Left ventricle myocardium inferior (tissue), 1 donor: ENCODE results near the gene VWA1. TPM values are rescaled to one million over a fixed set of nuclear protein-coding genes. Genes with fewer than 3 reads are reported as not detected.
"Not testable (repeated sequence)": the region's sequence is repeated elsewhere in the genome, so short reads cannot be mapped to it uniquely, and the experiment has no call there.

ENCODE experiments used
- DNase-seq: peaks from one replicate; pipeline ENCODE4 v3.0.0-alpha.2; 2020
- H3K27ac ChIP-seq: fragments of 200-600 bp; replicated peaks from 2 replicates; pipeline ENCODE4 v1.8.0; 2021
- H3K27me3 ChIP-seq: fragments of 200-600 bp; 2 replicates; pipeline ENCODE4 v1.8.0; 2021; ENCODE audit warnings: low read depth
- H3K36me3 ChIP-seq: fragments of 200-600 bp; 2 replicates; pipeline ENCODE4 v1.8.0; 2021
- H3K4me1 ChIP-seq: fragments of 200-600 bp; 2 replicates; pipeline ENCODE4 v1.8.0; 2021
- H3K4me3 ChIP-seq: fragments of 200-600 bp; 2 replicates; pipeline ENCODE4 v1.8.0; 2021; ENCODE audit warnings: mild to moderate bottlenecking, moderate library complexity
- H3K9me3 ChIP-seq: fragments of 200-600 bp; replicated peaks from 2 replicates; pipeline ENCODE4 v1.8.0; 2021
- CTCF ChIP-seq: fragments of 200-600 bp; IDR thresholded peaks from 2 replicates; pipeline ENCODE4 v1.8.0; 2021; ENCODE audit warnings: antibody characterized with exemption, mild to moderate bottlenecking, borderline replicate concordance
- intact Hi-C: fragments of 100-400 bp; cut with micrococcal nuclease; formaldehyde crosslinking; loops from one replicate; pipeline ENCODE4 v1.11.0; 2022
- total RNA-seq: library from RNA; stranded (reverse); fragmentation: NEBNext Ultra II Directional; extraction: Animal tissue kit (Norgen Biotek cat#: 25700); gene quantifications from one replicate; pipeline ENCODE4 v1.2.1, GENCODE V29; 2021
- donor health status: DM: no; HTN: yes; CAD: no; lungs with severe emphysema.

The VWA1 gene
- total RNA-seq, 1 donor from 2014 or later, result 13.7 TPM

- Histone ChIP-seq H3K4me3 (no peak overlapping the region), H3K4me1 (peaks cover 22% of the 10 kb centered on the region), H3K36me3 (no peaks in the 10 kb centered on the region), H3K27ac (no peak overlapping the region), H3K9me3 (no peaks in the 10 kb centered on the region), H3K27me3 (peaks cover 14% of the 10 kb centered on the region)
- no peak for DNase-seq
- intact Hi-C loops, result no loop called here
- no peak for TF ChIP-seq CTCF
These were observed 25.1 kb downstream of the VWA1 start for GRCh38 chr1:1460540-1461130.

- no peak for TF ChIP-seq CTCF
- intact Hi-C loops, result no loop called here
- Histone ChIP-seq H3K4me3 (peak overlapping the region; percentile 14), H3K36me3 (no peaks in the 10 kb centered on the region), H3K27ac (peak overlapping the region; percentile 57), H3K27me3 (peaks cover 14% of the 10 kb centered on the region), H3K4me1 (peaks cover 22% of the 10 kb centered on the region), H3K9me3 (no peaks in the 10 kb centered on the region)
- DNase-seq, result no peak
These were observed 26.3 kb downstream of the VWA1 start for GRCh38 chr1:1461721-1462317.

- Histone ChIP-seq H3K9me3 (no peaks in the 10 kb centered on the region), H3K4me1 (peaks cover 22% of the 10 kb centered on the region), H3K27me3 (peaks cover 14% of the 10 kb centered on the region), H3K4me3 (peak overlapping the region; percentile 14), H3K27ac (peak overlapping the region; percentile 57), H3K36me3 (no peaks in the 10 kb centered on the region)
- TF ChIP-seq CTCF, result no peak
- intact Hi-C loops, result no loop called here
- DNase-seq, result peak; percentile 32
These were observed 27.0 kb downstream of the VWA1 start for GRCh38 chr1:1462318-1462966.

GRCh38 chr1:1463312-1463711, 27.8 kb downstream of the VWA1 start:
- TF ChIP-seq CTCF, result no peak
- no peak for DNase-seq

GRCh38 chr1:1468196-1468985, 32.9 kb downstream of the VWA1 start:
- H3K4me3 ChIP-seq, H3K27me3 ChIP-seq, H3K27ac ChIP-seq, H3K36me3 ChIP-seq, H3K9me3 ChIP-seq, DNase-seq, intact Hi-C loops: not testable (repeated sequence)
- H3K4me1 ChIP-seq, result peaks cover 23% of the 10 kb centered on the region

More at GRCh38 chr1:1463312-1463711, 27.8 kb downstream of the VWA1 start:
- Histone ChIP-seq H3K4me3 (no peak overlapping the region), H3K4me1 (peaks cover 22% of the 10 kb centered on the region), H3K36me3 (no peaks in the 10 kb centered on the region), H3K9me3 (no peaks in the 10 kb centered on the region), H3K27ac (no peak overlapping the region), H3K27me3 (peaks cover 14% of the 10 kb centered on the region)
- intact Hi-C loops, result no loop called here
